ENCODE measurements around the gene EXT2. TPM values are rescaled to one million over a fixed set of nuclear protein-coding genes. Genes with fewer than 3 reads are reported as not detected.

EXT2 gene
- polyA plus RNA-seq, 3 donors from 2014 or later: 58.8 to 95.5 (median 59.5) TPM

GRCh38 chr11:44192462-44193100, 97.1 kb downstream of the EXT2 start:
- Mint-ChIP-seq H3K36me3 (peaks cover 27 to 60% (median 32%) of the 10 kb centered on the region in 3 donors), H3K4me3 (no peak overlapping the region), H3K4me1 (peaks cover 7 to 22% of the 10 kb centered on the region in 2 donors), H3K9me3 (peaks cover 4 to 13% (median 10%) of the 10 kb centered on the region in 6 donors), H3K27me3 (ENCODE audit: low read depth in 3 of 3) (no peaks in the 10 kb centered on the region), H3K27ac (no peak overlapping the region)
- no peak for DNase-seq

- peaks cover 26 to 59% (median 32%) of the 10 kb centered on the region in 3 donors for H3K36me3 Mint-ChIP-seq
These were observed 98.4 kb downstream of the EXT2 start for GRCh38 chr11:44193856-44194255.

GRCh38 chr11:44198146-44198724, 102.8 kb downstream of the EXT2 start:
- Mint-ChIP-seq H3K4me1 (peaks cover 6 to 27% of the 10 kb centered on the region in 2 donors), H3K27me3 (ENCODE audit: low read depth in 3 of 3) (peaks cover 0 to 1% (median 0%) of the 10 kb centered on the region in 3 donors), H3K36me3 (peaks cover 25 to 47% (median 38%) of the 10 kb centered on the region in 3 donors), H3K27ac (no peak overlapping the region), H3K4me3 (no peak overlapping the region), H3K9me3 (peaks cover 0 to 4% (median 0%) of the 10 kb centered on the region in 6 donors)
- no peak for DNase-seq

More at GRCh38 chr11:44193856-44194255, 98.4 kb downstream of the EXT2 start:
- peak overlapping the region in 1 of 6 donors; percentile 62 for H3K27ac Mint-ChIP-seq
- peaks cover 8 to 26% of the 10 kb centered on the region in 2 donors for H3K4me1 Mint-ChIP-seq
- peaks cover 0 to 1% (median 0%) of the 10 kb centered on the region in 3 donors for H3K27me3 Mint-ChIP-seq (ENCODE audit: low read depth in 3 of 3)
- DNase-seq: no peak
- peaks cover 0 to 4% (median under 1%) of the 10 kb centered on the region in 6 donors for H3K9me3 Mint-ChIP-seq
- no peak overlapping the region for H3K4me3 Mint-ChIP-seq

GRCh38 chr11:44199298-44199697, 103.8 kb downstream of the EXT2 start:
- Mint-ChIP-seq H3K9me3 (no peaks in the 10 kb centered on the region), H3K4me3 (no peak overlapping the region), H3K27me3 (ENCODE audit: low read depth in 3 of 3) (peaks cover 0 to 1% (median 0%) of the 10 kb centered on the region in 3 donors), H3K27ac (no peak overlapping the region), H3K4me1 (peaks cover 6 to 27% of the 10 kb centered on the region in 2 donors), H3K36me3 (peaks cover 25 to 47% (median 30%) of the 10 kb centered on the region in 3 donors)
- no peak for DNase-seq

- Mint-ChIP-seq H3K27ac (no peak overlapping the region), H3K9me3 (no peaks in the 10 kb centered on the region), H3K4me1 (peaks cover 6 to 27% of the 10 kb centered on the region in 2 donors), H3K4me3 (no peak overlapping the region), H3K27me3 (ENCODE audit: low read depth in 3 of 3) (peaks cover 0 to 1% (median 0%) of the 10 kb centered on the region in 3 donors), H3K36me3 (peaks cover 25 to 43% (median 30%) of the 10 kb centered on the region in 3 donors)
- no peak for DNase-seq
These were observed 104.3 kb downstream of the EXT2 start for GRCh38 chr11:44199816-44200215.

GRCh38 chr11:44203270-44204043, 108.0 kb downstream of the EXT2 start:
- Mint-ChIP-seq H3K27me3 (ENCODE audit: low read depth in 3 of 3) (no peaks in the 10 kb centered on the region), H3K27ac (no peak overlapping the region), H3K36me3 (peaks cover 21 to 45% (median 30%) of the 10 kb centered on the region in 3 donors), H3K4me1 (peaks cover 7 to 26% of the 10 kb centered on the region in 2 donors), H3K4me3 (no peak overlapping the region), H3K9me3 (no peaks in the 10 kb centered on the region)
- DNase-seq: no peak

- no peak for DNase-seq
- peaks cover 18 to 54% (median 37%) of the 10 kb centered on the region in 3 donors for H3K36me3 Mint-ChIP-seq
- H3K4me1 Mint-ChIP-seq: peaks cover 2 to 12% of the 10 kb centered on the region in 2 donors
- no peak overlapping the region for H3K27ac Mint-ChIP-seq
- no peaks in the 10 kb centered on the region for H3K27me3 Mint-ChIP-seq (ENCODE audit: low read depth in 3 of 3)
- H3K9me3 Mint-ChIP-seq: no peaks in the 10 kb centered on the region
- H3K4me3 Mint-ChIP-seq: no peak overlapping the region
These were observed 109.9 kb downstream of the EXT2 start for GRCh38 chr11:44205352-44205751.

- H3K36me3 Mint-ChIP-seq: peaks cover 15 to 55% (median 40%) of the 10 kb centered on the region in 3 donors
- peaks cover 2 to 11% of the 10 kb centered on the region in 2 donors for H3K4me1 Mint-ChIP-seq
- no peak overlapping the region for H3K4me3 Mint-ChIP-seq
- no peaks in the 10 kb centered on the region for H3K9me3 Mint-ChIP-seq
- H3K27me3 Mint-ChIP-seq (ENCODE audit: low read depth in 3 of 3): no peaks in the 10 kb centered on the region
- no peak overlapping the region for H3K27ac Mint-ChIP-seq
- no peak for DNase-seq
These were observed 110.4 kb downstream of the EXT2 start for GRCh38 chr11:44205836-44206235.

- Mint-ChIP-seq H3K27me3 (ENCODE audit: low read depth in 3 of 3) (no peaks in the 10 kb centered on the region), H3K4me3 (no peak overlapping the region), H3K4me1 (peaks cover 2 to 11% of the 10 kb centered on the region in 2 donors), H3K27ac (no peak overlapping the region), H3K36me3 (peaks cover 20 to 49% (median 46%) of the 10 kb centered on the region in 3 donors), H3K9me3 (peaks cover 2 to 8% (median 5%) of the 10 kb centered on the region in 6 donors)
- no peak for DNase-seq
These were observed 111.8 kb downstream of the EXT2 start for GRCh38 chr11:44207292-44207691.

GRCh38 chr11:44208976-44209603, 113.6 kb downstream of the EXT2 start:
- no peak overlapping the region for H3K27ac Mint-ChIP-seq
- H3K4me1 Mint-ChIP-seq: peaks cover 2 to 11% of the 10 kb centered on the region in 2 donors
- DNase-seq: no peak
- H3K36me3 Mint-ChIP-seq: peaks cover 20 to 61% (median 55%) of the 10 kb centered on the region in 3 donors
- peaks cover 2 to 10% (median 6%) of the 10 kb centered on the region in 6 donors for H3K9me3 Mint-ChIP-seq
- no peaks in the 10 kb centered on the region for H3K27me3 Mint-ChIP-seq (ENCODE audit: low read depth in 3 of 3)
- H3K4me3 Mint-ChIP-seq: no peak overlapping the region

- Mint-ChIP-seq H3K36me3 (peaks cover 23 to 55% (median 53%) of the 10 kb centered on the region in 3 donors), H3K9me3 (peaks cover 2 to 10% (median 6%) of the 10 kb centered on the region in 6 donors), H3K4me3 (no peak overlapping the region), H3K27ac (no peak overlapping the region), H3K27me3 (ENCODE audit: low read depth in 3 of 3) (no peaks in the 10 kb centered on the region), H3K4me1 (peaks cover 2 to 11% of the 10 kb centered on the region in 2 donors)
- DNase-seq: no peak
These were observed 116.7 kb downstream of the EXT2 start for GRCh38 chr11:44212128-44212527.

- DNase-seq: no peak
- Mint-ChIP-seq H3K27me3 (ENCODE audit: low read depth in 3 of 3) (no peaks in the 10 kb centered on the region), H3K4me1 (peaks cover 0 to 8% of the 10 kb centered on the region in 2 donors), H3K9me3 (peaks cover 2 to 10% (median 6%) of the 10 kb centered on the region in 6 donors), H3K36me3 (peaks cover 22 to 58% (median 53%) of the 10 kb centered on the region in 3 donors), H3K27ac (no peak overlapping the region), H3K4me3 (no peak overlapping the region)
These were observed 117.7 kb downstream of the EXT2 start for GRCh38 chr11:44213148-44213547.

- peaks cover 19 to 43% (median 39%) of the 10 kb centered on the region in 3 donors for H3K36me3 Mint-ChIP-seq
- H3K27ac Mint-ChIP-seq: no peak overlapping the region
- peaks cover 0 to 4% (median 0%) of the 10 kb centered on the region in 6 donors for H3K9me3 Mint-ChIP-seq
- no peak for DNase-seq
- H3K27me3 Mint-ChIP-seq (ENCODE audit: low read depth in 3 of 3): no peaks in the 10 kb centered on the region
- H3K4me3 Mint-ChIP-seq: no peak overlapping the region
- peaks cover 10 to 13% of the 10 kb centered on the region in 2 donors for H3K4me1 Mint-ChIP-seq
These were observed 122.0 kb downstream of the EXT2 start for GRCh38 chr11:44217432-44217831.

All from immature natural killer cell (primary cell).